HL-60 (cell line): ENCODE results near the gene ZNRF1.

Experiments
- CTCF ChIP-seq: IDR thresholded peaks from one replicate; pipeline ENCODE4 v1.5.1; 2011; ENCODE audit warnings: low read length, control low read depth, inconsistent platforms; ENCODE audit not compliant: insufficient read depth
- REST ChIP-seq: IDR thresholded peaks from 2 replicates; pipeline ENCODE4 v1.6.1; 2012; ENCODE audit warnings: low read depth; ENCODE audit not compliant: insufficient replicate concordance

- TF ChIP-seq CTCF (no peak), REST (no peak)
Observed at GRCh38 chr16:74951681-74952080, 47.1 kb upstream of the ZNRF1 start.
